HepG2 (cell line): Measurements from ENCODE around the gene TMCC1. TPM values are rescaled to one million over a fixed set of nuclear protein-coding genes. Genes with fewer than 3 reads are reported as not detected.

Source experiments
- CHD4 ChIP-seq: fragments of 200-600 bp; sonication (generic); IDR thresholded peaks from 2 replicates; pipeline ENCODE4 v1.7.0; 2017; ENCODE audit warnings: mild to moderate bottlenecking, low read length, borderline replicate concordance
- IRF2 ChIP-seq: IDR thresholded peaks from 2 replicates; pipeline ENCODE4 v1.6.1; 2018; ENCODE audit warnings: missing genetic modification reagents, missing compliant biosample characterization
- ISX ChIP-seq: sonication (generic); formaldehyde crosslinking; conservative IDR thresholded peaks from 2 replicates; pipeline ENCODE4 v1.5.0; 2020; ENCODE audit warnings: missing genetic modification reagents
- MAX ChIP-seq: IDR thresholded peaks from 2 replicates; pipeline ENCODE4 v1.6.1; 2012; ENCODE audit warnings: inconsistent platforms
- NONO ChIP-seq, 2 experiments: fragments of 450-650 bp in 1 of 2; sonication (generic) in 1 of 2; formaldehyde crosslinking in 1 of 2; IDR thresholded peaks in 1 of 2; conservative IDR thresholded peaks in 1 of 2; 2 replicates each; pipeline versions ENCODE4 v1.6.1 to v1.8.0; 2017 to 2022; ENCODE audit warnings: mild to moderate bottlenecking in 1 of 2, missing genetic modification reagents in 1 of 2, moderate library complexity in 1 of 2
- RARG ChIP-seq: sonication (generic); formaldehyde crosslinking; IDR thresholded peaks from 2 replicates; pipeline ENCODE4 v1.4.0; 2020; ENCODE audit warnings: low read depth, mild to moderate bottlenecking, missing genetic modification reagents
- SMAD3 ChIP-seq: sonication (generic); formaldehyde crosslinking; IDR thresholded peaks from 2 replicates; pipeline ENCODE4 v1.4.0; 2020; ENCODE audit warnings: missing genetic modification reagents
- TCF12 ChIP-seq, 2 experiments: fragments of 450-650 bp in 1 of 2; sonication (generic) in 1 of 2; formaldehyde crosslinking in 1 of 2; IDR thresholded peaks; 2 replicates each; pipeline versions ENCODE4 v1.6.1 to v1.8.0; 2017 to 2022; ENCODE audit warnings: antibody characterized with exemption in 1 of 2, mild to moderate bottlenecking in 1 of 2, missing genetic modification reagents in 1 of 2, moderate library complexity in 1 of 2
- THAP11 ChIP-seq: IDR thresholded peaks from 2 replicates; pipeline ENCODE4 v1.6.1; 2016; ENCODE audit warnings: missing biosample characterization, missing genetic modification reagents
- ZNF263 ChIP-seq: sonication (generic); formaldehyde crosslinking; IDR thresholded peaks from 2 replicates; pipeline ENCODE4 v1.4.0; 2020; ENCODE audit warnings: missing genetic modification reagents
- ZNF350 ChIP-seq: sonication (generic); formaldehyde crosslinking; IDR thresholded peaks from 2 replicates; pipeline ENCODE4 v1.4.0; 2020; ENCODE audit warnings: mild to moderate bottlenecking, low read depth, missing genetic modification reagents, borderline replicate concordance
- ZNF614 ChIP-seq: IDR thresholded peaks from 2 replicates; pipeline ENCODE4 v1.6.1; 2018; ENCODE audit warnings: missing biosample characterization, missing genetic modification reagents, inconsistent platforms, borderline replicate concordance
- ZNF710 ChIP-seq: sonication (generic); formaldehyde crosslinking; IDR thresholded peaks from 2 replicates; pipeline ENCODE4 v1.5.0; 2020; ENCODE audit warnings: mild to moderate bottlenecking, missing genetic modification reagents, borderline replicate concordance
- ZNF772 ChIP-seq: sonication (generic); formaldehyde crosslinking; IDR thresholded peaks from 2 replicates; pipeline ENCODE4 v1.5.0; 2020; ENCODE audit warnings: mild to moderate bottlenecking, missing genetic modification reagents
- polyA plus RNA-seq, 8 experiments: library from polyadenylated mRNA; depleted of rRNA in 3 of 8; stranded (reverse) in 7 of 8; unstranded in 1 of 8; fragments of >200 nt; fragmentation: Illumina TruSeq in 4 of 8; extraction: Trizol in 4 of 8; gene quantifications; 2 replicates each; pipeline versions ENCODE4 v1.2.1 to v1.2.3, GENCODE V29; 2011 to 2016; ENCODE audit warnings: low read depth in 4 of 8, missing spikeins in 1 of 8, mixed read lengths in 1 of 8; ENCODE audit not compliant: insufficient read depth in 1 of 8
- total RNA-seq, 5 experiments: library from RNA; depleted of rRNA; stranded (reverse); fragments of >200 nt; fragmentation: Illumina TruSeq; extraction: Trizol; gene quantifications; 2 replicates each; pipeline ENCODE4 v1.2.3, GENCODE V29; 2016; ENCODE audit warnings: low read depth in 1 of 5
- TF ChIP-seq, protein P1 (sequence below): sonication (generic); formaldehyde crosslinking; IDR thresholded peaks from 2 replicates; pipeline ENCODE4 v1.4.0; 2020; ENCODE audit warnings: mild to moderate bottlenecking, missing genetic modification reagents
- TF ChIP-seq, protein P2 (sequence below): sonication (generic); formaldehyde crosslinking; IDR thresholded peaks from one replicate; pipeline ENCODE4 v1.5.1; 2020; ENCODE audit warnings: mild to moderate bottlenecking, missing genetic modification reagents; ENCODE audit errors: not compliant biosample characterization

Gene TMCC1
- total and polyA plus RNA-seq, 2 of the 13 experiments (the other 11 are each of a cell fraction or from before 2014, with no cell fraction given), result 12.1 to 264 TPM

DNA sequence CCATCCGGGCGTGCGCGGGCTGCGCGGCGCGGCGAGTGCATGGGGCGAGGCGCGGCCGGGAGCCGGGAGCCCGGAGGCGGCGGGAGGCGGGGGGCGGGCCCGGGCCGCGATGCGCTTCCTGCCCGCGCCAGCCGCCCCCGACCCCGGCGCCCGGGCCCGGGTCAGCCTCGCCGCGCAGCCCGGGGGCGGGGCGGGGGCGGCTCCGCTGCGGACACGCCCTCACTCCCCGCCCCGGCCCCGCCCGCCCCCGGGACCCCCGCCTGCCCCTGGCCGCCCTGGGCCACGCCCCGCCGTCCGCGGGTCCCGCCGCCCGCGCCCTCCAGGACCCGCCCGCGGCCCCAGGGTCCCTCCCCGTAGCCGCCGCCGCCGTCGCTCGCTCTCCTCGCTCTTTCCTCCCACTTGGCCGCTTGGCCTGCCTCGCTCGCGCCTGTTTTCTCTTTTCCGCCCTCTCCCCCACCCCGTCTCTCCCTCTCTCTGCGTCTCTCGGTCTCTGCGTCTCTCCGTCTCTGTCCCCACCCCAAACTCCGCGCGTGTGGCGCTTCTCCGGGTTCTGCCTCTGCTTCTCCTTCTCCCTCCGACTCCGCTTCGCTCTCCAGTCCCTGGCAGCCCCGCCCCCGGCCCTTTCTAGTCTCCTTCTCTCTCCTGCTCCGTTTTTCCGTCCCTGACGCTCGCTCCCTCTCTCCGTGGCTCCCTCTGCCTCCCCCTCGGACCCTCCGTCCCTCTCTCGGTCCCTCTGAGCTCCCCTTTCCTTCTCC lies 286.7 kb downstream of the TMCC1 start, which contains the start of gene PLXND1 (continued):
- no peak for TF ChIP-seq ZNF710 (CRISPR knock-in tag)
- TF ChIP-seq TCF12 (IDR thresholded peaks at IDR 0.05), result no peak
- no peak for TF ChIP-seq TCF12 (CRISPR knock-in tag; IDR thresholded peaks at IDR 0.05)
- TF ChIP-seq ISX (CRISPR knock-in tag), result no peak
- TF ChIP-seq ZNF772 (CRISPR knock-in tag), result no peak
- no peak for TF ChIP-seq MAX
- no peak for TF ChIP-seq ZNF350 (CRISPR knock-in tag)
- TF ChIP-seq, protein P1, sequence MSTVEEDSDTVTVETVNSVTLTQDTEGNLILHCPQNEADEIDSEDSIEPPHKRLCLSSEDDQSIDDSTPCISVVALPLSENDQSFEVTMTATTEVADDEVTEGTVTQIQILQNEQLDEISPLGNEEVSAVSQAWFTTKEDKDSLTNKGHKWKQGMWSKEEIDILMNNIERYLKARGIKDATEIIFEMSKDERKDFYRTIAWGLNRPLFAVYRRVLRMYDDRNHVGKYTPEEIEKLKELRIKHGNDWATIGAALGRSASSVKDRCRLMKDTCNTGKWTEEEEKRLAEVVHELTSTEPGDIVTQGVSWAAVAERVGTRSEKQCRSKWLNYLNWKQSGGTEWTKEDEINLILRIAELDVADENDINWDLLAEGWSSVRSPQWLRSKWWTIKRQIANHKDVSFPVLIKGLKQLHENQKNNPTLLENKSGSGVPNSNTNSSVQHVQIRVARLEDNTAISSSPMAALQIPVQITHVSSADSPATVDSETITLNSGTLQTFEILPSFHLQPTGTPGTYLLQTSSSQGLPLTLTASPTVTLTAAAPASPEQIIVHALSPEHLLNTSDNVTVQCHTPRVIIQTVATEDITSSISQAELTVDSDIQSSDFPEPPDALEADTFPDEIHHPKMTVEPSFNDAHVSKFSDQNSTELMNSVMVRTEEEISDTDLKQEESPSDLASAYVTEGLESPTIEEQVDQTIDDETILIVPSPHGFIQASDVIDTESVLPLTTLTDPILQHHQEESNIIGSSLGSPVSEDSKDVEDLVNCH, result no peak
- TF ChIP-seq, protein P2, sequence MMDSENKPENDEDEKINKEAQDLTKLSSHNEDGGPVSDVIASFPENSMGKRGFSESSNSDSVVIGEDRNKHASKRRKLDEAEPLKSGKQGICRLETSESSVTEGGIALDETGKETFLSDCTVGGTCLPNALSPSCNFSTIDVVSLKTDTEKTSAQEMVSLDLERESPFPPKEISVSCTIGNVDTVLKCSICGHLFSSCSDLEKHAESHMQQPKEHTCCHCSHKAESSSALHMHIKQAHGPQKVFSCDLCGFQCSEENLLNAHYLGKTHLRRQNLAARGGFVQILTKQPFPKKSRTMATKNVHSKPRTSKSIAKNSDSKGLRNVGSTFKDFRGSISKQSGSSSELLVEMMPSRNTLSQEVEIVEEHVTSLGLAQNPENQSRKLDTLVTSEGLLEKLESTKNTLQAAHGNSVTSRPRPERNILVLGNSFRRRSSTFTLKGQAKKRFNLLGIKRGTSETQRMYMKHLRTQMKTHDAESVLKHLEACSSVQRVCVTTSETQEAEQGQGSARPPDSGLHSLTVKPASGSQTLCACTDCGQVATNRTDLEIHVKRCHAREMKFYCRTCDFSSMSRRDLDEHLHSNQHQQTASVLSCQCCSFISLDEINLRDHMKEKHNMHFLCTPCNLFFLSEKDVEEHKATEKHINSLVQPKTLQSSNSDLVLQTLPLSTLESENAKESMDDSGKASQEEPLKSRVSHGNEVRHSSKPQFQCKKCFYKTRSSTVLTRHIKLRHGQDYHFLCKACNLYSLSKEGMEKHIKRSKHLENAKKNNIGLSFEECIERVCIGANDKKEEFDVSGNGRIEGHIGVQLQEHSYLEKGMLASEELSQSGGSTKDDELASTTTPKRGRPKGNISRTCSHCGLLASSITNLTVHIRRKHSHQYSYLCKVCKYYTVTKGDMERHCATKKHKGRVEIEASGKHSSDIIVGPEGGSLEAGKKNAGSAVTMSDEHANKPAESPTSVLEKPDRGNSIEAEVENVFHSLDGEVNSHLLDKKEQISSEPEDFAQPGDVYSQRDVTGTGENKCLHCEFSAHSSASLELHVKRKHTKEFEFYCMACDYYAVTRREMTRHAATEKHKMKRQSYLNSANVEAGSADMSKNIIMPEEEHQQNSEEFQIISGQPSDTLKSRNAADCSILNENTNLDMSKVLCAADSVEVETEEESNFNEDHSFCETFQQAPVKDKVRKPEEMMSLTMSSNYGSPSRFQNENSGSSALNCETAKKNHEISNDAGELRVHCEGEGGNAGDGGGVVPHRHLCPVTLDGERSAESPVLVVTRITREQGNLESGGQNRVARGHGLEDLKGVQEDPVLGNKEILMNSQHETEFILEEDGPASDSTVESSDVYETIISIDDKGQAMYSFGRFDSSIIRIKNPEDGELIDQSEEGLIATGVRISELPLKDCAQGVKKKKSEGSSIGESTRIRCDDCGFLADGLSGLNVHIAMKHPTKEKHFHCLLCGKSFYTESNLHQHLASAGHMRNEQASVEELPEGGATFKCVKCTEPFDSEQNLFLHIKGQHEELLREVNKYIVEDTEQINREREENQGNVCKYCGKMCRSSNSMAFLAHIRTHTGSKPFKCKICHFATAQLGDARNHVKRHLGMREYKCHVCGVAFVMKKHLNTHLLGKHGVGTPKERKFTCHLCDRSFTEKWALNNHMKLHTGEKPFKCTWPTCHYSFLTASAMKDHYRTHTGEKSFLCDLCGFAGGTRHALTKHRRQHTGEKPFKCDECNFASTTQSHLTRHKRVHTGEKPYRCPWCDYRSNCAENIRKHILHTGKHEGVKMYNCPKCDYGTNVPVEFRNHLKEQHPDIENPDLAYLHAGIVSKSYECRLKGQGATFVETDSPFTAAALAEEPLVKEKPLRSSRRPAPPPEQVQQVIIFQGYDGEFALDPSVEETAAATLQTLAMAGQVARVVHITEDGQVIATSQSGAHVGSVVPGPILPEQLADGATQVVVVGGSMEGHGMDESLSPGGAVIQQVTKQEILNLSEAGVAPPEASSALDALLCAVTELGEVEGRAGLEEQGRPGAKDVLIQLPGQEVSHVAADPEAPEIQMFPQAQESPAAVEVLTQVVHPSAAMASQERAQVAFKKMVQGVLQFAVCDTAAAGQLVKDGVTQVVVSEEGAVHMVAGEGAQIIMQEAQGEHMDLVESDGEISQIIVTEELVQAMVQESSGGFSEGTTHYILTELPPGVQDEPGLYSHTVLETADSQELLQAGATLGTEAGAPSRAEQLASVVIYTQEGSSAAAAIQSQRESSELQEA, result no peak
- no peak for TF ChIP-seq CHD4
- no peak for TF ChIP-seq NONO (IDR thresholded peaks at IDR 0.05)
- no peak for TF ChIP-seq NONO (CRISPR knock-in tag; conservative IDR thresholded peaks at IDR 0.05)
- TF ChIP-seq THAP11 (CRISPR knock-in tag), result 0 out of 2 replicates have a peak, but pooled peaks have one; percentile 24
- no peak for TF ChIP-seq SMAD3
- no peak for TF ChIP-seq IRF2 (CRISPR knock-in tag)
- TF ChIP-seq ZNF614 (CRISPR knock-in tag), result no peak
- no peak for TF ChIP-seq ZNF263
- TF ChIP-seq RARG, result no peak
